Keratinocyte (primary cell): Measurements from ENCODE around the gene CLCN4. TPM values are rescaled to one million over a fixed set of nuclear protein-coding genes. Genes with fewer than 3 reads are reported as not detected.

Source experiments
- DNase-seq: peaks from one replicate; pipeline ENCODE4 v3.0.0-alpha.2; 2011; ENCODE audit warnings: low read depth, missing footprints, low spot score
- FAIRE-seq: peaks from 2 replicates; lab custom pipeline; 2011; peaks lifted over from hg19 to GRCh38; lab: Jason Lieb, UNC
- H2AFZ ChIP-seq: 2 replicates; pipeline ENCODE4 v1.6.0; 2012; ENCODE audit warnings: low read length, control low read depth, inconsistent platforms; ENCODE audit not compliant: control insufficient read depth
- H3K27ac ChIP-seq: 2 replicates; pipeline ENCODE4 v1.5.1; 2011; ENCODE audit warnings: low read length; ENCODE audit not compliant: control insufficient read depth, insufficient read depth
- H3K27me3 ChIP-seq: 3 replicates; pipeline ENCODE4 v1.6.0; 2011; ENCODE audit warnings: low read length; ENCODE audit not compliant: control insufficient read depth, insufficient read depth; ENCODE audit errors: extremely low read depth
- H3K36me3 ChIP-seq, 2 experiments: 2 replicates in 1 of 2; 3 replicates in 1 of 2; pipeline ENCODE4 v1.5.1; 2011; ENCODE audit warnings: low read length in 2 of 2, mild to moderate bottlenecking in 1 of 2; ENCODE audit not compliant: control insufficient read depth in 2 of 2, insufficient read depth in 2 of 2; ENCODE audit errors: extremely low read depth in 1 of 2
- H3K4me1 ChIP-seq: 3 replicates; pipeline ENCODE4 v1.5.1; 2011; ENCODE audit warnings: low read length; ENCODE audit not compliant: control insufficient read depth, insufficient read depth; ENCODE audit errors: extremely low read depth
- H3K4me2 ChIP-seq: 3 replicates; pipeline ENCODE4 v1.6.0; 2011; ENCODE audit warnings: low read depth, low read length; ENCODE audit not compliant: control insufficient read depth, insufficient read depth; ENCODE audit errors: extremely low read depth
- H3K4me3 ChIP-seq, 3 experiments: fragments of 200-600 bp in 1 of 3; sonication (generic) in 1 of 3; 2 replicates in 2 of 3; 3 replicates in 1 of 3; pipeline ENCODE4 v1.5.1; 2011 to 2016; ENCODE audit warnings: low read length in 3 of 3, mild to moderate bottlenecking in 3 of 3, control low read depth in 2 of 3, inconsistent platforms in 1 of 3, low read depth in 1 of 3, mixed read lengths in 1 of 3, mixed run types in 1 of 3, moderate library complexity in 1 of 3; ENCODE audit not compliant: control insufficient read depth in 2 of 3, insufficient read depth in 2 of 3; ENCODE audit errors: extremely low read depth in 1 of 3
- H3K79me2 ChIP-seq: 2 replicates; pipeline ENCODE4 v1.6.0; 2012; ENCODE audit warnings: low read length; ENCODE audit not compliant: control insufficient read depth, insufficient read depth
- H3K9ac ChIP-seq: 3 replicates; pipeline ENCODE4 v1.6.0; 2011; ENCODE audit warnings: low read length; ENCODE audit not compliant: control insufficient read depth, insufficient read depth; ENCODE audit errors: extremely low read depth
- H3K9me1 ChIP-seq: 3 replicates; pipeline ENCODE4 v1.6.0; 2011; ENCODE audit warnings: low read length; ENCODE audit not compliant: control insufficient read depth, insufficient read depth; ENCODE audit errors: extremely low read depth
- H3K9me3 ChIP-seq: 2 replicates; pipeline ENCODE4 v1.5.1; 2012; ENCODE audit warnings: low read depth, low read length; ENCODE audit not compliant: control insufficient read depth
- H4K20me1 ChIP-seq: 3 replicates; pipeline ENCODE4 v1.6.0; 2011; ENCODE audit warnings: low read length; ENCODE audit not compliant: control insufficient read depth, insufficient read depth; ENCODE audit errors: extremely low read depth
- EZH2 ChIP-seq: IDR thresholded peaks from one replicate; pipeline ENCODE4 v1.6.1; 2012; ENCODE audit warnings: inconsistent platforms, mild to moderate bottlenecking, low read length, moderate library complexity
- dilution Hi-C: fragments of 300-500 bp; cut with MboI; formaldehyde crosslinking; loops from one replicate; pipeline ENCODE4 v1.7.0; 2020; ENCODE audit warnings: low sequenced_read_pairs; ENCODE audit not compliant: extremely low pct_ligation_motif_present
- polyA plus RNA-seq, 5 experiments: library from polyadenylated mRNA; depleted of rRNA in 3 of 5; stranded (reverse) in 3 of 5; stranded (forward) in 1 of 5; unstranded in 1 of 5; fragments of >200 nt; gene quantifications; 1 replicate in 1 of 5; 2 replicates in 3 of 5; 3 replicates in 1 of 5; pipeline versions ENCODE4 v1.2.1 to v1.2.3, GENCODE V29; 2011 to 2012; ENCODE audit warnings: missing spikeins in 2 of 5, low read depth in 1 of 5, low replicate concordance in 1 of 5
- TF ChIP-seq, protein P1 (sequence below), 3 experiments: IDR thresholded peaks in 1 of 3; conservative IDR thresholded peaks in 1 of 3; optimal IDR thresholded peaks in 1 of 3; 2 replicates in 2 of 3; 3 replicates in 1 of 3; pipeline versions ENCODE3 to v1.5.1; 2011; ENCODE audit warnings: low read length in 3 of 3, mild to moderate bottlenecking in 3 of 3, moderate library complexity in 2 of 3, control low read depth in 1 of 3, inconsistent platforms in 1 of 3; ENCODE audit not compliant: insufficient read depth in 2 of 3; ENCODE audit errors: extremely low read depth in 1 of 3

The CLCN4 gene
- polyA plus RNA-seq, 1 donor (not counting 4 experiments of a cell fraction or from before 2014, with no cell fraction given), result 0.24 TPM

GRCh38 chrX:10231461-10231860 is 74.7 kb downstream of the CLCN4 start:
- Histone ChIP-seq H3K4me2 (no peak overlapping the region), H3K4me3 (no peak overlapping the region), H2AFZ (no peak overlapping the region), H3K9me3 (no peaks in the 10 kb centered on the region), H3K9ac (no peak overlapping the region), H3K79me2 (no peaks in the 10 kb centered on the region), H3K4me1 (no peaks in the 10 kb centered on the region), H3K27me3 (no peaks in the 10 kb centered on the region), H3K27ac (no peak overlapping the region), H3K9me1 (no peaks in the 10 kb centered on the region), H4K20me1 (no peaks in the 10 kb centered on the region), H3K36me3 (no peaks in the 10 kb centered on the region)
- DNase-seq, result no peak
- dilution Hi-C loops, result no loop called here
- TF ChIP-seq, protein P1, sequence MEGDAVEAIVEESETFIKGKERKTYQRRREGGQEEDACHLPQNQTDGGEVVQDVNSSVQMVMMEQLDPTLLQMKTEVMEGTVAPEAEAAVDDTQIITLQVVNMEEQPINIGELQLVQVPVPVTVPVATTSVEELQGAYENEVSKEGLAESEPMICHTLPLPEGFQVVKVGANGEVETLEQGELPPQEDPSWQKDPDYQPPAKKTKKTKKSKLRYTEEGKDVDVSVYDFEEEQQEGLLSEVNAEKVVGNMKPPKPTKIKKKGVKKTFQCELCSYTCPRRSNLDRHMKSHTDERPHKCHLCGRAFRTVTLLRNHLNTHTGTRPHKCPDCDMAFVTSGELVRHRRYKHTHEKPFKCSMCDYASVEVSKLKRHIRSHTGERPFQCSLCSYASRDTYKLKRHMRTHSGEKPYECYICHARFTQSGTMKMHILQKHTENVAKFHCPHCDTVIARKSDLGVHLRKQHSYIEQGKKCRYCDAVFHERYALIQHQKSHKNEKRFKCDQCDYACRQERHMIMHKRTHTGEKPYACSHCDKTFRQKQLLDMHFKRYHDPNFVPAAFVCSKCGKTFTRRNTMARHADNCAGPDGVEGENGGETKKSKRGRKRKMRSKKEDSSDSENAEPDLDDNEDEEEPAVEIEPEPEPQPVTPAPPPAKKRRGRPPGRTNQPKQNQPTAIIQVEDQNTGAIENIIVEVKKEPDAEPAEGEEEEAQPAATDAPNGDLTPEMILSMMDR (optimal IDR thresholded peaks at IDR 0.05 in 1 of 3, IDR thresholded peaks at IDR 0.05 in 1 of 3, conservative IDR thresholded peaks at IDR 0.05 in 1 of 3; ENCODE audit: extremely low read depth in 1 of 3, insufficient read depth in 2 of 3, low read length in 3 of 3), result no peak
- no peak for TF ChIP-seq EZH2
- FAIRE-seq, result no peak

DNA sequence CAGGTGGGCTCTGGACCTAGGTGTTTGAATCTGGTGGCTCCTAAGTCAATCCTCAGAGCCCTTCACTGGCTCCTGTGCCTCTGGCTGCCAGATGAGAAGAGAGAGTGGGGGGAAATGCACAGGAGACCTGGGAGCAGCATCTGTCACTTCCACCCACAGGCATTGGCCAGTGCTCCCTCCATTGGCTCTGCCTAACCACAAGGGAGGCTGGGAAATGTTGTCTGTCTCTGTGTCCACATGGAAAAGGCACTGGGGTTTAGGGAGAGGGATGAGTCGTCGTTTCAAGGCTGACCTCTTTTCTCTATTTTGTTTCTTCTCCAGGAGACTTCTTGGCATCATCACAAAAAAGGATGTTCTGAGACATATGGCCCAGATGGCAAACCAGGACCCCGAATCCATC is 76.4 kb downstream of the CLCN4 start:
- Histone ChIP-seq H3K9ac (no peak overlapping the region), H3K4me2 (no peak overlapping the region), H3K4me3 (no peak overlapping the region), H2AFZ (no peak overlapping the region), H4K20me1 (no peaks in the 10 kb centered on the region), H3K27me3 (no peaks in the 10 kb centered on the region), H3K27ac (no peak overlapping the region), H3K9me1 (no peaks in the 10 kb centered on the region), H3K36me3 (no peaks in the 10 kb centered on the region), H3K4me1 (no peaks in the 10 kb centered on the region), H3K79me2 (no peaks in the 10 kb centered on the region), H3K9me3 (no peaks in the 10 kb centered on the region)
- dilution Hi-C loops, result no loop called here
- FAIRE-seq, result no peak
- no peak for DNase-seq
- no peak for TF ChIP-seq EZH2
- TF ChIP-seq, protein P1 (optimal IDR thresholded peaks at IDR 0.05 in 1 of 3, IDR thresholded peaks at IDR 0.05 in 1 of 3, conservative IDR thresholded peaks at IDR 0.05 in 1 of 3; ENCODE audit: extremely low read depth in 1 of 3, insufficient read depth in 2 of 3, low read length in 3 of 3), result no peak
